Endodermal cell (in vitro differentiated cells): ENCODE results near the gene SYMPK. TPM values are rescaled to one million over a fixed set of nuclear protein-coding genes. Genes with fewer than 3 reads are reported as not detected.

Source experiments
- DNase-seq: peaks from one replicate; pipeline ENCODE4 v3.0.0-alpha.2; 2017
- H3K27ac ChIP-seq: 2 replicates; pipeline ENCODE4 v1.5.1; 2013; ENCODE audit warnings: mild to moderate bottlenecking, low read depth, low read length, moderate library complexity
- H3K27me3 ChIP-seq: 2 replicates; pipeline ENCODE4 v1.6.1; 2013; ENCODE audit warnings: mild to moderate bottlenecking, low read length, moderate library complexity; ENCODE audit not compliant: insufficient read depth, control insufficient read depth, poor library complexity, severe bottlenecking
- H3K36me3 ChIP-seq: 2 replicates; pipeline ENCODE4 v1.7.0; 2013; ENCODE audit warnings: mild to moderate bottlenecking, low read length, moderate library complexity; ENCODE audit not compliant: control insufficient read depth, insufficient read depth
- H3K4me1 ChIP-seq: one replicate; pipeline ENCODE4 v1.7.0; 2013; ENCODE audit warnings: low read length; ENCODE audit not compliant: control insufficient read depth, insufficient read depth
- H3K4me3 ChIP-seq: 2 replicates; pipeline ENCODE4 v1.5.1; 2013; ENCODE audit warnings: mild to moderate bottlenecking, low read length, moderate library complexity
- H3K9ac ChIP-seq: 2 replicates; pipeline ENCODE4 v1.6.1; 2013; ENCODE audit warnings: mild to moderate bottlenecking, low read length, moderate library complexity; ENCODE audit not compliant: poor library complexity, severe bottlenecking; ENCODE audit errors: extremely low read depth
- H3K9me3 ChIP-seq: 2 replicates; pipeline ENCODE4 v1.6.1; 2013; ENCODE audit warnings: mild to moderate bottlenecking, low read length, moderate library complexity; ENCODE audit not compliant: control insufficient read depth
- H3K27ac Mint-ChIP-seq: 2 replicates; pipeline ENCODE4 v1.8.0; 2020; ENCODE audit warnings: mixed read lengths
- H3K27me3 Mint-ChIP-seq: 2 replicates; pipeline ENCODE4 v1.8.0; 2021; ENCODE audit warnings: mild to moderate bottlenecking, mixed read lengths; ENCODE audit not compliant: insufficient read depth
- H3K36me3 Mint-ChIP-seq: 2 replicates; pipeline ENCODE4 v1.8.0; 2020; ENCODE audit warnings: low read depth, mixed read lengths
- H3K4me1 Mint-ChIP-seq: 2 replicates; pipeline ENCODE4 v1.8.0; 2020; ENCODE audit warnings: mixed read lengths
- H3K4me3 Mint-ChIP-seq: 2 replicates; pipeline ENCODE4 v1.8.0; 2020; ENCODE audit warnings: mild to moderate bottlenecking, moderate library complexity, mixed read lengths
- H3K9me3 Mint-ChIP-seq: 2 replicates; pipeline ENCODE4 v1.8.0; 2020; ENCODE audit warnings: mild to moderate bottlenecking, mixed read lengths
- CTCF ChIP-seq: fragments of 200-600 bp; sonication (generic); conservative IDR thresholded peaks from 2 replicates; pipeline ENCODE4 v1.5.0; 2021; ENCODE audit warnings: antibody characterized with exemption, mild to moderate bottlenecking
- WGBS, 2 experiments: methylation state at CpG; one replicate each; pipeline versions ENCODE4 v1.1.5 to v1.1.7; 2013; ENCODE audit warnings: missing lambda C conversion rate in 2 of 2, mixed read lengths in 1 of 2; ENCODE audit not compliant: insufficient coverage in 1 of 2, insufficient read length in 1 of 2; 5-methylcytosine and 5-hydroxymethylcytosine counted together
- total RNA-seq, 2 donors: library from RNA; stranded (reverse); fragmentation: NEBNext Ultra II Directional in 1 of 2; extraction: Animal tissue kit (Norgen Biotek cat#: 25700) in 1 of 2; gene quantifications; 2 replicates in 1 of 2; 3 replicates in 1 of 2; pipeline ENCODE4 v1.2.1, GENCODE V29; 2021

The SYMPK gene
- total RNA-seq, 2 donors from 2014 or later = 104 to 119 TPM

DNA sequence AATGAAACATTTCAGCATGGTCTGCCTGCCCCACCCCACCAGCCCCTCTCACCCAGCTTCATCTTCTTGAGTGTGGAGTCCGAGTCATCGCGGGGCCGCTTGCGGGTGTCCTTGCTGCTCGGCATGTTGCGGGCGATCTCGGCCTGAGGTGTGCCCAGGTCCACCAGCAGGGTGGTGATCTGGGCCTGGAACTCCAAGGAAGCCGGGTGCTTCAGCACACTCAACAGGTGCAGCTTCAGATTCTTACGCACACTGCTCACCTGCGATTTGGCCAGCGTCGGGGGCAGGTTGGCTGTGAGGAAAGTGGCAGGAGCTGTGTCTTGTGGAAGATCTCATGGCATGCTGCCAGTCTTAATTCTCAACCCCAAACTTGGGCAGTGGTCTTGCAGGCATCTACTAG is 20.7 kb downstream of the SYMPK start:
- Mint-ChIP-seq H3K36me3 (peaks cover 87% of the 10 kb centered on the region), H3K27me3 (no peaks in the 10 kb centered on the region)
- H3K4me3 ChIP-seq = no peak overlapping the region

GRCh38 chr19:45834970-45835369 is 28.0 kb downstream of the SYMPK start:
- peaks cover 8% of the 10 kb centered on the region for H3K9me3 Mint-ChIP-seq
- H3K27ac ChIP-seq = no peak overlapping the region
- H3K4me1 ChIP-seq = no peaks in the 10 kb centered on the region
- H3K27me3 Mint-ChIP-seq = no peaks in the 10 kb centered on the region
- peaks cover 71% of the 10 kb centered on the region for H3K36me3 Mint-ChIP-seq
- H3K9me3 ChIP-seq = peaks cover 25% of the 10 kb centered on the region
- no peak for TF ChIP-seq CTCF
- no peak overlapping the region for H3K4me3 Mint-ChIP-seq
- H3K36me3 ChIP-seq = peaks cover 83% of the 10 kb centered on the region
- DNase-seq = no peak
- H3K9ac ChIP-seq = no peak overlapping the region
- no peaks in the 10 kb centered on the region for H3K27me3 ChIP-seq
- no peak overlapping the region for H3K27ac Mint-ChIP-seq
- 93 to 100% methylated on average over 2 to 7 of the region's 7 CpGs for WGBS, 2 experiments
- H3K4me3 ChIP-seq = no peak overlapping the region
- H3K4me1 Mint-ChIP-seq = no peaks in the 10 kb centered on the region

More for the DNA sequence above, 20.7 kb downstream of the SYMPK start:
- Histone ChIP-seq H3K4me1 (no peaks in the 10 kb centered on the region), H3K9ac (no peak overlapping the region), H3K27me3 (no peaks in the 10 kb centered on the region), H3K9me3 (peaks cover 25% of the 10 kb centered on the region), H3K27ac (no peak overlapping the region), H3K36me3 (peaks cover 89% of the 10 kb centered on the region)
- H3K4me3 Mint-ChIP-seq = no peak overlapping the region
- H3K9me3 Mint-ChIP-seq = peaks cover 10% of the 10 kb centered on the region
- 97% methylated on average over 14 of the region's 14 CpGs for WGBS, 2 experiments
- no peaks in the 10 kb centered on the region for H3K4me1 Mint-ChIP-seq
- DNase-seq = no peak
- TF ChIP-seq CTCF = no peak
- peak overlapping the region; percentile 52 for H3K27ac Mint-ChIP-seq

DNA sequence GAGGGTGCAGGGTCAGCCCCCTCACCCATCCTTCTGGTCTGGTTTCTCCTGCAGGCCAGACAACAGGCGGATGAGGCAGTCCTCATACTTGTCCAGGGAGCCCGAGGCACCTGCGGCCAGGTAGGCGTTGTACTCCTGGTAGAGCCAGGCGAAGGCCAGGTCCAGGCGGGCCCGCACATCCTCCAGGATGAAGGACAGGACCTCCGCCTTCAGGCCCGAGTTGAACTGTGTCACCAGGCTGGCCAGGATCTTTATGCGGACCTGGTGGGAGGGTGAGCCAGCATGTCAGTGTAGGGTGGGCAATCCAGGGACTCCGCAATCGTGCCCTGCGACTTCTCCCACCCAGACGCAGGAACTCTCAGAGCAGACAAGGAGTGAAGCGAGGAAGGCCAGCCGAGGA is 34.0 kb downstream of the SYMPK start:
- Histone ChIP-seq H3K9me3 (no peaks in the 10 kb centered on the region), H3K9ac (no peak overlapping the region), H3K27ac (no peak overlapping the region), H3K36me3 (peaks cover 90% of the 10 kb centered on the region), H3K4me1 (no peaks in the 10 kb centered on the region), H3K27me3 (no peaks in the 10 kb centered on the region), H3K4me3 (no peak overlapping the region)
- DNase-seq = no peak
- no peaks in the 10 kb centered on the region for H3K9me3 Mint-ChIP-seq
- no peaks in the 10 kb centered on the region for H3K27me3 Mint-ChIP-seq
- H3K4me3 Mint-ChIP-seq = no peak overlapping the region
- WGBS, 2 experiments = 97 to 100% methylated on average over 13 to 16 of the region's 16 CpGs
- no peak for TF ChIP-seq CTCF
- no peak overlapping the region for H3K27ac Mint-ChIP-seq
- H3K4me1 Mint-ChIP-seq = no peaks in the 10 kb centered on the region
- peaks cover 77% of the 10 kb centered on the region for H3K36me3 Mint-ChIP-seq
